NB4 (cell line): Measurements from ENCODE around the gene STK11IP.

Experiments
- MAX ChIP-seq: IDR thresholded peaks from 2 replicates; pipeline ENCODE4 v1.6.1; 2011; ENCODE audit warnings: low read depth, low read length
- POLR2A ChIP-seq: IDR thresholded peaks from 2 replicates; pipeline ENCODE4 v1.6.1; 2011; ENCODE audit warnings: mild to moderate bottlenecking; ENCODE audit not compliant: insufficient read length; ENCODE audit errors: extremely low read depth
- TF ChIP-seq, protein P1 (sequence below): IDR thresholded peaks from one replicate; pipeline ENCODE4 v1.5.1; 2012; ENCODE audit warnings: low read depth, low read length

DNA sequence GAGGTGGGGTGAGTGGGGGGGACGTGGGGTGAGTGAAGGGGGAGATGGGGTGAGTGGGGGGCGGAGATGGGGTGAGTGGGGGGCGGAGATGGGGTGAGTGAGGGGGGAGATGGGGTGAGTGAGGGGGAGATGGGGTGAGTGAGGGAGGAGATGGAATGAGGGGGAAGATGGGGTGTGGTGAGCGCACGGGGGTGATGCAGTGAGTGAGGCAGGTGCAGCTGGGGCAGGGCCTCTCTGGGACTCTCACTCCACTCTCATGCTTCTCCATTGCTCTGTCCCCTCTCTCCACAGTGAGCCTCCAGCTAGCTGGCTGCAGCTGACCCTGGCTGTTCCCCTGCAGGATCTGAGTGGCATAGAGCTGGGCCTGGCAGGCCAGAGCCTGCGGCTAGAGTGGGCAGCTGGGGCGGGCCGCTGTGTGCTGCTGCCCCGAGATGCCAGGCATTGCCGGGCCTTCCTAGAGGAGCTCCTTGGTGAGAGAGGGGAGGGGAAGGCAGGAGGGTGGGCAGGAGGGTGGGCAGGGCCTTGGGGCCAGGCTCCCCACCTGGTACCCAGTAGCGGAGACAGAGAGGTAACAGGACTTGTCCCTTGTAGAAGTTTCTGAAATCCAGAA lies 15.9 kb downstream of the STK11IP start:
- TF ChIP-seq, protein P1, sequence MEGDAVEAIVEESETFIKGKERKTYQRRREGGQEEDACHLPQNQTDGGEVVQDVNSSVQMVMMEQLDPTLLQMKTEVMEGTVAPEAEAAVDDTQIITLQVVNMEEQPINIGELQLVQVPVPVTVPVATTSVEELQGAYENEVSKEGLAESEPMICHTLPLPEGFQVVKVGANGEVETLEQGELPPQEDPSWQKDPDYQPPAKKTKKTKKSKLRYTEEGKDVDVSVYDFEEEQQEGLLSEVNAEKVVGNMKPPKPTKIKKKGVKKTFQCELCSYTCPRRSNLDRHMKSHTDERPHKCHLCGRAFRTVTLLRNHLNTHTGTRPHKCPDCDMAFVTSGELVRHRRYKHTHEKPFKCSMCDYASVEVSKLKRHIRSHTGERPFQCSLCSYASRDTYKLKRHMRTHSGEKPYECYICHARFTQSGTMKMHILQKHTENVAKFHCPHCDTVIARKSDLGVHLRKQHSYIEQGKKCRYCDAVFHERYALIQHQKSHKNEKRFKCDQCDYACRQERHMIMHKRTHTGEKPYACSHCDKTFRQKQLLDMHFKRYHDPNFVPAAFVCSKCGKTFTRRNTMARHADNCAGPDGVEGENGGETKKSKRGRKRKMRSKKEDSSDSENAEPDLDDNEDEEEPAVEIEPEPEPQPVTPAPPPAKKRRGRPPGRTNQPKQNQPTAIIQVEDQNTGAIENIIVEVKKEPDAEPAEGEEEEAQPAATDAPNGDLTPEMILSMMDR, result no peak
- no peak for TF ChIP-seq MAX
- TF ChIP-seq POLR2A, result no peak
